Omental fat pad (tissue), 4 donors: ENCODE data around the gene NFIA. TPM values are rescaled to one million over a fixed set of nuclear protein-coding genes. Genes with fewer than 3 reads are reported as not detected.

Experiments used
- ATAC-seq: fragments of 150-250 bp; one replicate; pipeline ENCODE4 v1.9.1; 2016; ENCODE audit warnings: mild to moderate bottlenecking, moderate library complexity; ENCODE audit not compliant: low FRiP score
- DNase-seq: peaks from one replicate; pipeline ENCODE4 v3.0.0-alpha.2; 2019; ENCODE audit warnings: low spot score
- CTCF ChIP-seq, 3 donors: fragments of 450-650 bp; IDR thresholded peaks; one replicate each; pipeline ENCODE4 v1.5.1; 2016 to 2017; ENCODE audit warnings: antibody characterized with exemption in 3 of 3, mild to moderate bottlenecking in 3 of 3, moderate library complexity in 2 of 3
- total RNA-seq, 4 donors: library from RNA; depleted of rRNA; stranded (reverse); fragments of >200 nt; gene quantifications; one replicate each; pipeline ENCODE4 v1.1.0, GENCODE V29; 2016

Gene NFIA
- total RNA-seq, 4 donors from 2014 or later, result 61.1 to 159 (median 77.5) TPM

DNA sequence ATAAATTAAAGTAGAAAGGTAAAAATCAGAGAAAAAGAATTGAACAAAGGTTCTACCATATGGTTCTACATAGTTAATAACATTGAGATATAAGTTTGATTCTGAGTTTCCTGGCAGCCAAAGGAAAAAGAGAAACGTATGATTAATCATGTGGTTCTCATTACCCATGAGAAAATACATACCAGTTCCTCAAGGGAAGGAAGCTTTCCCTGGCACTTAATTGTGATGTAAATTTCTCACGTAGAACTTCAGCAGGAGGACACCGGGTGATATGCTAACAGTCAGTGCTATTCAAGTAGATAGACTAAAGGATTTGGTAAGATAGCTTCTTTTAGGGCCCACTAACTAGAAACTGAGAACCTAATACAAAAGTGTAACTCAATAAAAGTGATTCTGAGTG, 218.5 kb downstream of the NFIA start:
- no peak for DNase-seq

DNA sequence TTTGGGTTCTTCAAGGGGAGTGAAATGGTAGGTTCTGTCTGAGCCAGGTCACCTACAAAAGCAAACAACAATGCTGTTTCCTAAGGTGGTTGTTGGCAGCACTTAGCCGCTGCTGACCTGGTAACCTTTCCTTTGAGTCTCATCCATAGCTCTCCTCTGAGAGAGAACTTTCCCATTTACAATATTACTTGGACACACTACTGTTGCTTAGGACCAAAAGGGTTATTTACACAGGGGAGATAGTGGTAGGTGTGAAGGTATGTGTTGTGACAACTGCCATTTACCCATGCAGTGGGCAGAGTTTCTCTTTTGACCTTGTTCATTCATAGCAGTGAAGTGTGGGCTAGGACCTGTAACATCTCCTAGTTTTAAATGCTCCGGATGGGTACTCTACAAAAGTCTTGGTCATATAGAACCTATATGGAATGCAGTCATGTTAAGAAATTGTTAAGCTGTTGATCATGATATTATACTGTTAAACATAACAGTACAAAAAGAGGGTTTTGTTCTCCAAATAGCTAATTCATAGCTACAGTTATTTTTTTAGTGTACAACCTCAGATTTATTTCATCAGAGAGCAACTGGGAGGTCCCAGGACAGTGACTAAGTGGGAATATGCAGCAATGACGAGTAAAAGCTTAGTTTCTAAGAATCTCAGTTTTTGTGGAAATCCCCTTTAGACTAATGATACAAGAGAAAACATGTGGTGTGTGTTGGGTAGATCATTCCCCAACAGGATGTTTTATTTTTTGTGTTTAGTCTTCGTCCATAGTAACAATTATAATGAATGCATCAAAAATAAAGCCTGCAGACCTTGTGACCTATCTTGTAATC, 219.7 kb downstream of the NFIA start:
- DNase-seq (no peak), ATAC-seq (peak; percentile 92)
- TF ChIP-seq CTCF (IDR thresholded peaks at IDR 0.05), result no peak

More for the DNA sequence above, 218.5 kb downstream of the NFIA start:
- TF ChIP-seq CTCF (IDR thresholded peaks at IDR 0.05), result no peak
- ATAC-seq, result no peak

DNA sequence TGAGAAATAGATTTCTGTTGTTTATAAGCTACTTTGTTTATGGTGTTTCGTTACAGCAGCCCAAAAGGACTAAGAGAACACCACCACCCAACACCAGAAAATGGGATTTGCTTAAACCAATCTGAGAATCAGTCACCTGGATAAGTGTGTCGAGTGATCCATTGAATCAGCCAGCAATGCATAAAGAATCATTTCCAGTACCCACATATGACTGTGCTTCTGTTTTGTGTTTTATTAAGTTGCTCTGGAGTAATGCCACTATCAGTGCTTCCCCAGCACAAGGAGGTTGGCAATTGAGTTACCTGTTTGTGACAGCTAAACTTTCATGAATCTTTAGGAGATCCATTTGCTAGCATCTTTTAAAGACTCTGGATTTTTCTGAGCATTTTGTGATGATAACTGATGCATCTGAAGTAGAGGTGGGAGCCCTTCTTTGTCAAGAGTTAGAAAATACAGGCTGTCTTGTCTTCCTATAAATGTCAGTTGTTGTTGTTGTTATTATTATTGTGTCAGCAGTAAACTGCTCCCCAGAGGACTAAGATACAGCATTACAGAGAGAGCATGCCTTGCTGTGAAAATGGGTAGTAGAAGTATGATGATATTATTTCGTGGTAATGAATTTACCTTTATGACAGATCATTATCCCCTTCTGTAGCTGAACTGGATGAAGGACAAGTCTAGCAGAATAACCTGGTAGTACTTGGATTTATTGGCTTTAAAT, 225.2 kb downstream of the NFIA start:
- DNase-seq, result no peak
- TF ChIP-seq CTCF (IDR thresholded peaks at IDR 0.05), result no peak
- no peak for ATAC-seq

- ATAC-seq (no peak), DNase-seq (no peak)
- no peak for TF ChIP-seq CTCF (IDR thresholded peaks at IDR 0.05)
These were observed 227.7 kb downstream of the NFIA start for GRCh38 chr1:61310057-61310456.

- ATAC-seq, result no peak
- no peak for TF ChIP-seq CTCF (IDR thresholded peaks at IDR 0.05)
- no peak for DNase-seq
These were observed 228.2 kb downstream of the NFIA start for GRCh38 chr1:61310538-61310937.

- no peak for TF ChIP-seq CTCF (IDR thresholded peaks at IDR 0.05)
- ATAC-seq, result no peak
These were observed 231.6 kb downstream of the NFIA start for GRCh38 chr1:61313906-61314422.

More at GRCh38 chr1:61313906-61314422, 231.6 kb downstream of the NFIA start:
- no peak for DNase-seq
